Chondrocyte (in vitro differentiated cells): ENCODE measurements around the gene ARHGAP24. TPM values are rescaled to one million over a fixed set of nuclear protein-coding genes. Genes with fewer than 3 reads are reported as not detected.
A peak's percentile ranks its signal among the peaks of the same experiment; 100 is the strongest.

Experiments
- DNase-seq: peaks from one replicate; pipeline ENCODE4 v3.0.0; 2021; ENCODE audit warnings: mixed read lengths, low spot score
- H3K27ac Mint-ChIP-seq: one replicate; pipeline ENCODE4 v1.8.0; 2021; ENCODE audit warnings: mild to moderate bottlenecking, moderate library complexity, mixed read lengths; ENCODE audit not compliant: unreplicated experiment
- H3K27me3 Mint-ChIP-seq: 2 replicates; pipeline ENCODE4 v1.8.0; 2021; ENCODE audit warnings: low read depth, mixed read lengths
- H3K36me3 Mint-ChIP-seq: 2 replicates; pipeline ENCODE4 v1.8.0; 2021; ENCODE audit warnings: low read depth, mixed read lengths
- H3K4me1 Mint-ChIP-seq: 2 replicates; pipeline ENCODE4 v1.8.0; 2021; ENCODE audit warnings: low read depth, mild to moderate bottlenecking, mixed read lengths
- H3K4me3 Mint-ChIP-seq: one replicate; pipeline ENCODE4 v1.8.0; 2021; ENCODE audit warnings: mild to moderate bottlenecking, moderate library complexity, mixed read lengths; ENCODE audit not compliant: unreplicated experiment
- H3K9me3 Mint-ChIP-seq: 2 replicates; pipeline ENCODE4 v1.8.0; 2021; ENCODE audit warnings: low read depth, mixed read lengths
- total RNA-seq: library from RNA; stranded (reverse); gene quantifications from 3 replicates; pipeline ENCODE4 v1.2.1, GENCODE V29; 2021
- TF ChIP-seq, protein P1 (sequence below): fragments of 200-600 bp; sonication (generic); IDR thresholded peaks from 2 replicates; pipeline ENCODE4 v1.5.0; 2021; ENCODE audit warnings: antibody characterized with exemption, mild to moderate bottlenecking, moderate library complexity

The ARHGAP24 gene
- total RNA-seq, 1 donor from 2014 or later = 22.0 TPM

DNA sequence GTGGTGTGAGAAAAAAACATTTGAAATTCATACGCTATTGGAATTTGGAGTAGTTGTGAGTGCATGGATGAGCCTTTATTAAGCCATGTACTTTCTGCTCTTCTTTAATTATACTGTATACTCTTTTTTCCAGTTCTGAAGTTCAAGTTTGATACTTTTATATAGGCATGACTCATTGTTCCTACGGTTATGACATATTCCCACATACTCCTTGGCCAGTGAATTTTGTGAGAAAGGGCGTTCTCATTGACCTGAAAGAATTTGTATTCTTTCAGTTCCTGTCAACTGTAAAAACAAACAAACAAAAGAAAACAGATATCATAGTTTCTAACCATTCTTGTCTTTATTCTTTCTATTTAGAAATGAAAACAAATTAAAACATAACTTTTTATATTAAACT is 477.6 kb downstream of the ARHGAP24 start:
- Mint-ChIP-seq H3K27me3 (no peaks in the 10 kb centered on the region), H3K36me3 (peaks cover 3% of the 10 kb centered on the region), H3K9me3 (no peaks in the 10 kb centered on the region), H3K27ac (peak overlapping the region; percentile 69), H3K4me3 (no peak overlapping the region), H3K4me1 (peaks cover 55% of the 10 kb centered on the region)
- DNase-seq = no peak
- TF ChIP-seq, protein P1, sequence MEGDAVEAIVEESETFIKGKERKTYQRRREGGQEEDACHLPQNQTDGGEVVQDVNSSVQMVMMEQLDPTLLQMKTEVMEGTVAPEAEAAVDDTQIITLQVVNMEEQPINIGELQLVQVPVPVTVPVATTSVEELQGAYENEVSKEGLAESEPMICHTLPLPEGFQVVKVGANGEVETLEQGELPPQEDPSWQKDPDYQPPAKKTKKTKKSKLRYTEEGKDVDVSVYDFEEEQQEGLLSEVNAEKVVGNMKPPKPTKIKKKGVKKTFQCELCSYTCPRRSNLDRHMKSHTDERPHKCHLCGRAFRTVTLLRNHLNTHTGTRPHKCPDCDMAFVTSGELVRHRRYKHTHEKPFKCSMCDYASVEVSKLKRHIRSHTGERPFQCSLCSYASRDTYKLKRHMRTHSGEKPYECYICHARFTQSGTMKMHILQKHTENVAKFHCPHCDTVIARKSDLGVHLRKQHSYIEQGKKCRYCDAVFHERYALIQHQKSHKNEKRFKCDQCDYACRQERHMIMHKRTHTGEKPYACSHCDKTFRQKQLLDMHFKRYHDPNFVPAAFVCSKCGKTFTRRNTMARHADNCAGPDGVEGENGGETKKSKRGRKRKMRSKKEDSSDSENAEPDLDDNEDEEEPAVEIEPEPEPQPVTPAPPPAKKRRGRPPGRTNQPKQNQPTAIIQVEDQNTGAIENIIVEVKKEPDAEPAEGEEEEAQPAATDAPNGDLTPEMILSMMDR = no peak

GRCh38 chr4:85952972-85953650 is 478.2 kb downstream of the ARHGAP24 start:
- Mint-ChIP-seq H3K9me3 (no peaks in the 10 kb centered on the region), H3K36me3 (peaks cover 3% of the 10 kb centered on the region), H3K27me3 (no peaks in the 10 kb centered on the region), H3K27ac (peak overlapping the region; percentile 69), H3K4me3 (no peak overlapping the region), H3K4me1 (peaks cover 60% of the 10 kb centered on the region)
- no peak for DNase-seq
- TF ChIP-seq, protein P1 = no peak

- TF ChIP-seq, protein P1 = no peak
- Mint-ChIP-seq H3K27me3 (no peaks in the 10 kb centered on the region), H3K27ac (peak overlapping the region; percentile 64), H3K4me1 (peaks cover 64% of the 10 kb centered on the region), H3K36me3 (peaks cover 3% of the 10 kb centered on the region), H3K9me3 (no peaks in the 10 kb centered on the region), H3K4me3 (no peak overlapping the region)
- DNase-seq = no peak
Observed at GRCh38 chr4:85953651-85954018, 478.7 kb downstream of the ARHGAP24 start.

- no peaks in the 10 kb centered on the region for H3K27me3 Mint-ChIP-seq
- peaks cover 66% of the 10 kb centered on the region for H3K4me1 Mint-ChIP-seq
- peak overlapping the region; percentile 32 for H3K27ac Mint-ChIP-seq
- no peak overlapping the region for H3K4me3 Mint-ChIP-seq
- no peaks in the 10 kb centered on the region for H3K9me3 Mint-ChIP-seq
- DNase-seq = no peak
- H3K36me3 Mint-ChIP-seq = peaks cover 3% of the 10 kb centered on the region
- TF ChIP-seq, protein P1 = no peak
Observed at GRCh38 chr4:85955620-85956292, 480.8 kb downstream of the ARHGAP24 start.

DNA sequence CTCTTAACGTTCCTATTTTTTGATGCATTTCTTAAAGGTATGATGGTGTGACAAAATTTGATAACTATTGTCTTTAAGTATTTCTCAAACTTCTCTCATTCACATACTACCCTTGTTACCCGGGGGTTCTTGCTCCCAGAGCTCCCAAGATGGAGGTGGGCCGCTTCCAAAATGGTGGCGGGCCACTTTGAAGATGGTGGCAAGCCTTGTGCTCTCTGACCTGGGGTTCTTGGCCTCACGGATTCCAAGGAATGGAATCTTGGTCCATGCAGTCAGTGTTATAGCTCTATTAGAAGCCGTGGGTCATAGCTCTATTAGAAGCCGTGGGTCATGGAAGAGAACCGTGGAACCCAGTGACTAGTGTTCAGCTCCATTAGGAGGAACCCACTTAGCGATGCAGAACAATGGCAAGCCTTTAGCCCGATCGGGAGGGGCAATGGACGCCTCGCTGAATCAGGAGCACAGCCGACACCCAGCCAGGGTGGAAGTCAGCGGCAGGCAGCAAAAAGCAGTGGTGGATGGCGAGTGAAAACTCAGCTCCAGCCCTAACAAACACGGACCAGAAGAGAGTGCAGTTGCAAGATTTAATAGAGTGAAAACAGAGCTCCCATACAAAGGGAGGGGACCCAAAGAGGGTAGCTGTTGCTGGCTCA is 481.5 kb downstream of the ARHGAP24 start:
- no peaks in the 10 kb centered on the region for H3K27me3 Mint-ChIP-seq
- no peak overlapping the region for H3K27ac Mint-ChIP-seq
- TF ChIP-seq, protein P1 = no peak
- no peak for DNase-seq
- H3K9me3 Mint-ChIP-seq = no peaks in the 10 kb centered on the region
- H3K4me3 Mint-ChIP-seq = no peak overlapping the region
- H3K4me1 Mint-ChIP-seq = peaks cover 60% of the 10 kb centered on the region
- H3K36me3 Mint-ChIP-seq = peaks cover 3% of the 10 kb centered on the region
